HepG2 (cell line): ENCODE measurements around the gene GPR39. TPM values are rescaled to one million over a fixed set of nuclear protein-coding genes. Genes with fewer than 3 reads are reported as not detected.

Source experiments
- BRD4 ChIP-seq: sonication (generic); formaldehyde crosslinking; IDR thresholded peaks from 2 replicates; pipeline ENCODE4 v1.4.0; 2020; ENCODE audit warnings: missing genetic modification reagents
- CEBPB ChIP-seq: IDR thresholded peaks from 2 replicates; pipeline ENCODE4 v1.6.1; 2011; ENCODE audit warnings: low read depth, low read length, improper control_type of control experiment, borderline replicate concordance
- ESRRA ChIP-seq: sonication (generic); formaldehyde crosslinking; IDR thresholded peaks from 2 replicates; pipeline ENCODE4 v1.5.1; 2020; ENCODE audit warnings: mild to moderate bottlenecking, low read depth, missing genetic modification reagents
- HNF4G ChIP-seq, 2 experiments: sonication (generic) in 1 of 2; formaldehyde crosslinking in 1 of 2; IDR thresholded peaks; 2 replicates each; pipeline versions ENCODE4 v1.4.0 to v1.6.1; 2011 to 2020; ENCODE audit warnings: borderline replicate concordance in 2 of 2, low read depth in 2 of 2, mild to moderate bottlenecking in 2 of 2, low read length in 1 of 2, missing genetic modification reagents in 1 of 2, moderate library complexity in 1 of 2
- JUN ChIP-seq: sonication (generic); formaldehyde crosslinking; IDR thresholded peaks from 2 replicates; pipeline ENCODE4 v1.4.0; 2020; ENCODE audit warnings: mild to moderate bottlenecking, missing genetic modification reagents
- ZBTB42 ChIP-seq: sonication (generic); formaldehyde crosslinking; IDR thresholded peaks from 2 replicates; pipeline ENCODE4 v1.5.0; 2020; ENCODE audit warnings: mild to moderate bottlenecking, missing genetic modification reagents
- ZNF552 ChIP-seq: sonication (generic); formaldehyde crosslinking; IDR thresholded peaks from 2 replicates; pipeline ENCODE4 v1.9.0; 2022; ENCODE audit warnings: missing genetic modification reagents, mild to moderate bottlenecking, borderline replicate concordance
- ZNF567 ChIP-seq: sonication (generic); formaldehyde crosslinking; IDR thresholded peaks from 2 replicates; pipeline ENCODE4 v1.8.1; 2023; ENCODE audit warnings: mild to moderate bottlenecking, missing genetic modification reagents, borderline replicate concordance
- ZNF607 ChIP-seq: sonication (generic); formaldehyde crosslinking; IDR thresholded peaks from 2 replicates; pipeline ENCODE4 v1.5.1; 2020; ENCODE audit warnings: missing genetic modification reagents, mild to moderate bottlenecking, borderline replicate concordance
- polyA plus RNA-seq, 8 experiments: library from polyadenylated mRNA; depleted of rRNA in 3 of 8; stranded (reverse) in 7 of 8; unstranded in 1 of 8; fragments of >200 nt; fragmentation: Illumina TruSeq in 4 of 8; extraction: Trizol in 4 of 8; gene quantifications; 2 replicates each; pipeline versions ENCODE4 v1.2.1 to v1.2.3, GENCODE V29; 2011 to 2016; ENCODE audit warnings: low read depth in 4 of 8, missing spikeins in 1 of 8, mixed read lengths in 1 of 8; ENCODE audit not compliant: insufficient read depth in 1 of 8
- total RNA-seq, 5 experiments: library from RNA; depleted of rRNA; stranded (reverse); fragments of >200 nt; fragmentation: Illumina TruSeq; extraction: Trizol; gene quantifications; 2 replicates each; pipeline ENCODE4 v1.2.3, GENCODE V29; 2016; ENCODE audit warnings: low read depth in 1 of 5
- TF ChIP-seq, protein P1 (sequence below), 2 experiments: sonication (generic) in 1 of 2; formaldehyde crosslinking in 1 of 2; IDR thresholded peaks; 2 replicates each; pipeline versions ENCODE4 v1.4.0 to v1.6.1; 2016 to 2020; ENCODE audit warnings: borderline replicate concordance in 1 of 2, low read depth in 1 of 2, mild to moderate bottlenecking in 1 of 2, missing genetic modification reagents in 1 of 2
- TF ChIP-seq, protein P2 (sequence below): sonication (generic); formaldehyde crosslinking; IDR thresholded peaks from 2 replicates; pipeline ENCODE4 v1.5.1; 2020; ENCODE audit warnings: mild to moderate bottlenecking, missing genetic modification reagents, moderate library complexity
- TF ChIP-seq, protein P3 (sequence below): sonication (generic); formaldehyde crosslinking; IDR thresholded peaks from 2 replicates; pipeline ENCODE4 v1.8.0; 2022; ENCODE audit warnings: mild to moderate bottlenecking, missing genetic modification reagents, borderline replicate concordance
- TF ChIP-seq, protein P4 (sequence below): fragments of 450-650 bp; IDR thresholded peaks from 2 replicates; pipeline ENCODE4 v1.6.1; 2017; ENCODE audit warnings: mild to moderate bottlenecking

The GPR39 gene
- total and polyA plus RNA-seq, 2 of the 13 experiments (the other 11 are each of a cell fraction or from before 2014, with no cell fraction given), result 0.16 to 0.62 TPM

DNA sequence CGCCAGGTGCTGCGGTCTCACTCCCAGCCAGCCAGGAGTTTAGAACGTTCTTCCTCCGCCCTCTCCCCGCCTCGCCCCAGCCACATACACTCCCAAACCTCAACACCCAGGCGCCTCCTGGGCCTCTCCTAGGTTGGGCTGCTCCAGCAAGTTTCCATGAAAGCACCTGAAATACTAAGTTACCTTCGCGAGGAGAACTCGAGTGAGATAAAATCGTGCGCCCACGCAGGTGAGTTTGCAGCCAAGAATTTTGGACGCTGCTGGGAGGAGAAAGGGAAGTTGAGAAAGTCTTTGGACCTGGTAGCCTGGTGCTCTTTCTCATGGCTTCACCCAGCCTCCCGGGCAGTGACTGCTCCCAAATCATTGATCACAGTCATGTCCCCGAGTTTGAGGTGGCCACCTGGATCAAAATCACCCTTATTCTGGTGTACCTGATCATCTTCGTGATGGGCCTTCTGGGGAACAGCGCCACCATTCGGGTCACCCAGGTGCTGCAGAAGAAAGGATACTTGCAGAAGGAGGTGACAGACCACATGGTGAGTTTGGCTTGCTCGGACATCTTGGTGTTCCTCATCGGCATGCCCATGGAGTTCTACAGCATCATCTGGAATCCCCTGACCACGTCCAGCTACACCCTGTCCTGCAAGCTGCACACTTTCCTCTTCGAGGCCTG lies at the start of gene GPR39 (continued):
- TF ChIP-seq ZNF567 (CRISPR knock-in tag) (0 out of 2 replicates have a peak, but pooled peaks have one; percentile 14), CEBPB (no peak), ESRRA (CRISPR knock-in tag) (no peak), ZBTB42 (CRISPR knock-in tag) (0 out of 2 replicates have a peak, but pooled peaks have one; percentile 4), JUN (CRISPR knock-in tag) (no peak), ZNF607 (CRISPR knock-in tag) (0 out of 2 replicates have a peak, but pooled peaks have one; percentile 16), HNF4G (IDR thresholded peaks at IDR 0.05; ENCODE audit: borderline replicate concordance, low read depth, low read length) (no peak), HNF4G (CRISPR knock-in tag; IDR thresholded peaks at IDR 0.05; ENCODE audit: borderline replicate concordance, low read depth) (0 out of 2 replicates have a peak, but pooled peaks have one; percentile 6), BRD4 (CRISPR knock-in tag) (0 out of 2 replicates have a peak, but pooled peaks have one; percentile 23), ZNF552 (CRISPR knock-in tag) (peak; percentile 13; the same call in 1 of the 2 replicates)
- TF ChIP-seq, protein P1, sequence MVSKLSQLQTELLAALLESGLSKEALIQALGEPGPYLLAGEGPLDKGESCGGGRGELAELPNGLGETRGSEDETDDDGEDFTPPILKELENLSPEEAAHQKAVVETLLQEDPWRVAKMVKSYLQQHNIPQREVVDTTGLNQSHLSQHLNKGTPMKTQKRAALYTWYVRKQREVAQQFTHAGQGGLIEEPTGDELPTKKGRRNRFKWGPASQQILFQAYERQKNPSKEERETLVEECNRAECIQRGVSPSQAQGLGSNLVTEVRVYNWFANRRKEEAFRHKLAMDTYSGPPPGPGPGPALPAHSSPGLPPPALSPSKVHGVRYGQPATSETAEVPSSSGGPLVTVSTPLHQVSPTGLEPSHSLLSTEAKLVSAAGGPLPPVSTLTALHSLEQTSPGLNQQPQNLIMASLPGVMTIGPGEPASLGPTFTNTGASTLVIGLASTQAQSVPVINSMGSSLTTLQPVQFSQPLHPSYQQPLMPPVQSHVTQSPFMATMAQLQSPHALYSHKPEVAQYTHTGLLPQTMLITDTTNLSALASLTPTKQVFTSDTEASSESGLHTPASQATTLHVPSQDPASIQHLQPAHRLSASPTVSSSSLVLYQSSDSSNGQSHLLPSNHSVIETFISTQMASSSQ (IDR thresholded peaks at IDR 0.05; ENCODE audit: low read depth), result no peak
- TF ChIP-seq, protein P1 (CRISPR knock-in tag; IDR thresholded peaks at IDR 0.05; ENCODE audit: borderline replicate concordance), result peak; percentile 13; the same call in 1 of the 2 replicates
- TF ChIP-seq, protein P2, sequence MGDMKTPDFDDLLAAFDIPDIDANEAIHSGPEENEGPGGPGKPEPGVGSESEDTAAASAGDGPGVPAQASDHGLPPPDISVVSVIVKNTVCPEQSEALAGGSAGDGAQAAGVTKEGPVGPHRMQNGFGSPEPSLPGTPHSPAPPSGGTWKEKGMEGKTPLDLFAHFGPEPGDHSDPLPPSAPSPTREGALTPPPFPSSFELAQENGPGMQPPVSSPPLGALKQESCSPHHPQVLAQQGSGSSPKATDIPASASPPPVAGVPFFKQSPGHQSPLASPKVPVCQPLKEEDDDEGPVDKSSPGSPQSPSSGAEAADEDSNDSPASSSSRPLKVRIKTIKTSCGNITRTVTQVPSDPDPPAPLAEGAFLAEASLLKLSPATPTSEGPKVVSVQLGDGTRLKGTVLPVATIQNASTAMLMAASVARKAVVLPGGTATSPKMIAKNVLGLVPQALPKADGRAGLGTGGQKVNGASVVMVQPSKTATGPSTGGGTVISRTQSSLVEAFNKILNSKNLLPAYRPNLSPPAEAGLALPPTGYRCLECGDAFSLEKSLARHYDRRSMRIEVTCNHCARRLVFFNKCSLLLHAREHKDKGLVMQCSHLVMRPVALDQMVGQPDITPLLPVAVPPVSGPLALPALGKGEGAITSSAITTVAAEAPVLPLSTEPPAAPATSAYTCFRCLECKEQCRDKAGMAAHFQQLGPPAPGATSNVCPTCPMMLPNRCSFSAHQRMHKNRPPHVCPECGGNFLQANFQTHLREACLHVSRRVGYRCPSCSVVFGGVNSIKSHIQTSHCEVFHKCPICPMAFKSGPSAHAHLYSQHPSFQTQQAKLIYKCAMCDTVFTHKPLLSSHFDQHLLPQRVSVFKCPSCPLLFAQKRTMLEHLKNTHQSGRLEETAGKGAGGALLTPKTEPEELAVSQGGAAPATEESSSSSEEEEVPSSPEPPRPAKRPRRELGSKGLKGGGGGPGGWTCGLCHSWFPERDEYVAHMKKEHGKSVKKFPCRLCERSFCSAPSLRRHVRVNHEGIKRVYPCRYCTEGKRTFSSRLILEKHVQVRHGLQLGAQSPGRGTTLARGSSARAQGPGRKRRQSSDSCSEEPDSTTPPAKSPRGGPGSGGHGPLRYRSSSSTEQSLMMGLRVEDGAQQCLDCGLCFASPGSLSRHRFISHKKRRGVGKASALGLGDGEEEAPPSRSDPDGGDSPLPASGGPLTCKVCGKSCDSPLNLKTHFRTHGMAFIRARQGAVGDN, result peak; percentile 30; the same call in 1 of the 2 replicates
- TF ChIP-seq, protein P3, sequence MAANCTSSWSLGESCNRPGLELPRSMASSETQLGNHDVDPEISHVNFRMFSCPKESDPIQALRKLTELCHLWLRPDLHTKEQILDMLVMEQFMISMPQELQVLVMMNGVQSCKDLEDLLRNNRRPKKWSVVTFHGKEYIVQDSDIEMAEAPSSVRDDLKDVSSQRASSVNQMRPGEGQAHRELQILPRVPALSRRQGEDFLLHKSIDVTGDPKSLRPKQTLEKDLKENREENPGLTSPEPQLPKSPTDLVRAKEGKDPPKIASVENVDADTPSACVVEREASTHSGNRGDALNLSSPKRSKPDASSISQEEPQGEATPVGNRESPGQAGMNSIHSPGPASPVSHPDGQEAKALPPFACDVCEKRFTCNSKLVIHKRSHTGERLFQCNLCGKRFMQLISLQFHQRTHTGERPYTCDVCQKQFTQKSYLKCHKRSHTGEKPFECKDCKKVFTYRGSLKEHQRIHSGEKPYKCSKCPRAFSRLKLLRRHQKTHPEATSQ (CRISPR knock-in tag), result peak; percentile 52; the same call in 1 of the 2 replicates
- TF ChIP-seq, protein P4, sequence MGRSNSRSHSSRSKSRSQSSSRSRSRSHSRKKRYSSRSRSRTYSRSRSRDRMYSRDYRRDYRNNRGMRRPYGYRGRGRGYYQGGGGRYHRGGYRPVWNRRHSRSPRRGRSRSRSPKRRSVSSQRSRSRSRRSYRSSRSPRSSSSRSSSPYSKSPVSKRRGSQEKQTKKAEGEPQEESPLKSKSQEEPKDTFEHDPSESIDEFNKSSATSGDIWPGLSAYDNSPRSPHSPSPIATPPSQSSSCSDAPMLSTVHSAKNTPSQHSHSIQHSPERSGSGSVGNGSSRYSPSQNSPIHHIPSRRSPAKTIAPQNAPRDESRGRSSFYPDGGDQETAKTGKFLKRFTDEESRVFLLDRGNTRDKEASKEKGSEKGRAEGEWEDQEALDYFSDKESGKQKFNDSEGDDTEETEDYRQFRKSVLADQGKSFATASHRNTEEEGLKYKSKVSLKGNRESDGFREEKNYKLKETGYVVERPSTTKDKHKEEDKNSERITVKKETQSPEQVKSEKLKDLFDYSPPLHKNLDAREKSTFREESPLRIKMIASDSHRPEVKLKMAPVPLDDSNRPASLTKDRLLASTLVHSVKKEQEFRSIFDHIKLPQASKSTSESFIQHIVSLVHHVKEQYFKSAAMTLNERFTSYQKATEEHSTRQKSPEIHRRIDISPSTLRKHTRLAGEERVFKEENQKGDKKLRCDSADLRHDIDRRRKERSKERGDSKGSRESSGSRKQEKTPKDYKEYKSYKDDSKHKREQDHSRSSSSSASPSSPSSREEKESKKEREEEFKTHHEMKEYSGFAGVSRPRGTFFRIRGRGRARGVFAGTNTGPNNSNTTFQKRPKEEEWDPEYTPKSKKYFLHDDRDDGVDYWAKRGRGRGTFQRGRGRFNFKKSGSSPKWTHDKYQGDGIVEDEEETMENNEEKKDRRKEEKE, result no peak
